SIG-M5 treated with dmso at 0.1 percent for 504 hours (cell line): ENCODE measurements around the gene MRAS.
"Not testable (repeated sequence)": the region's sequence is repeated elsewhere in the genome, so short reads cannot be mapped to it uniquely, and the experiment has no call there.

Experiments used
- DNase-seq: peaks from one replicate; lab custom pipeline; 2025; ENCODE audit not compliant: unreplicated experiment; lab: John Stamatoyannopoulos, UW

MRAS gene

DNA sequence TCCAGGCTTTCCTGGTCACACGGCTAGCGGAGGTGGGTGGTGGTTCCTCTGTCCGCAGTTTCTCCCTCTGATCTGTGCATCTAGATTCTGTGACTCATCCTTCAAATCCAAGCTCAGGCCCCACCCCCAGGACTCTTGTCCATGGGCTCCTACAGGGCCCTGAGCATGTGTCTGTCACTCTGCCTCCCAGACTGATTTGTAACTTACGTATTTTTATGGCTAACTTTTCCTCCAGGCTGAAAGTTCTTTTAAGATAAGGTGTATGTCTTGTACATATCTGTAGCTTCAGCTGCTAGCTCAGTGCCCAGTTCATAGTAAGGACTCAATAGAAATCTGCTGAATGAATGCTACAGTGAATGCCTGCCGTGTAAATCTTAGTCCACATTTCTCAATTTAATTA lies 94.1 kb downstream of the MRAS start:
- DNase-seq = no peak

GRCh38 chr3:138443091-138443490 lies 94.7 kb downstream of the MRAS start:
- DNase-seq = no peak

DNA sequence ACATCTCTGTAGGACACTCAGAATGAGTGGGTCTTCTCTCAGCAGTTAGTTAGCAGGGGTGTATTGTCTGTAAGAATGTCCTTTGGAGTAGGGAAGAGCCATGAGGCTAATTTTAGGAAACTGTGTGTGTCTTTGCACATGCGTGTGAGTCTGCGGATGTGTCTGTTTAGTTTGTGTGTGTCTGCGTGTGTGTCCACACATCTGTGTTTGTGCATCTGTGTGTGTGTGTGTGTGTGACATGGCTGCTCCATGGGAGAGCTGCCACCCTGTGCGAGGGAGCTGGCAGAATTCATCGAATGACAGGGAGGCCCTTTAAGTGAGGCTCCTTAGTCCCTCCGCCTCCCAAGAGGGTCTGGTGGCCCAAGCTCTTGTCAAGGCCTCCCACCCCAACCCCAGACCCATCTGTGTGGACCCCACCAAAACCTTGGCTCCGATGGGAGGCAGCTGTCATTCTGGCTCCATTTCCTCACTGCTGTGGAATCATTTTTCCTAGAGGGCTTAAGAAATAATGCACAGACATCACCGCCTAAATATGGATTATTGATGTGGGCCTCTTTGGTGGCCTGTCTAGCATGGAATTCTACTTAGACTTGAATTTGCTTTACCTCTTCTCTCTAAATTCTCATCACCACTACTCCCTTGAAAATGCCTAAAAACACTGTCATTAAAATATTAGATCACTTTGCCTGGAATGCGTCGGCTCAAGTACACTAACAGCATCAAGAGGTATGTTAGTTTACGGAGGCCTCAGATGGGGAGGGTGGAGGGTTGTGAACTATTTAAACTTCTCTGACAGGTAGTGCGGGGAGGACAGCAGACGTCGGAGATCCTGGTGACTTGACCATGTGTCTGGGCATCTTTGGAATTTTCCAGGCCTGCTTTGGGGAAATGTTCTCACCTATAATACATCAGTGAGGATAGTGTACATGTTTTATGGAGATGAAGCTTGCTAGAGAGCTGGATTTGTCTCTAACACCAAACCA lies 95.4 kb downstream of the MRAS start:
- no peak for DNase-seq

DNA sequence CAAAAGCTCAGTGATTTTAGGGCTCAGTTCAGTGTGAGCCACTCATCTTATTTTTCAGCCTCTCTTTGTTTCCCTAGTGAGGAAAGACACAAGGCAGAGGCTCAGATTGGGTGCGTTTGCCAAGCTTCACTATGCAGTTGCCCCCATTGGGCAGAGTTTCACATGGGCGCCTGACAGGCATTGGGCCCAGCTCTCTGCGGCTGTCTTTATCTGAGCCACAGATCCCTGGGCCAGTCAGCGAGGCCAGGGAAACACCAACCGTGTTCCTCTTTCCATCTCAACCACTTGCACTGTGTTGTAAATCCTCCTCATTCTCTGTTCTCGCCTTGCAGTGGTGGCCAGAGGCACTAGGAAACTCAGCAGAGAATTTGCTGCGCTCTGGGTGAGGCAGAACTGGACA lies 96.9 kb downstream of the MRAS start:
- DNase-seq = peak; percentile 11

DNA sequence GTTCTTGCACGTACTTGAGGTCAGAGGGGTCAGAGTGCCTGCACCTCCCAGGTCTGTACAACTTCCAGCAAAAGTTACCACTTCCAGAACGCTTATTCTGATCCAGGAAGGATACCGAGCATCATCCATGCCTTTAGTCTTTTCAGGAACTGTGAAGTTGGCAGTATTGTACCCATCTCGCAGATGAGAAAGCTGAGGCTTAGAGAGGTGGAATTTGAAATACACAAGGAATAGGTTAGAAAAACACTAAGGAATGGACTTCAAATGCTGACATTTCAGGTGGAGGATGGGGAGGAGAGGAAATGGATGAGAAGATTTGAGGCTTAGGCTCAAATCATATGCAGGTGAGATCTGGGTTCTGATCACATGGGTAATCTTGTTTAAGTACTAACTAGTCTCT lies 97.3 kb downstream of the MRAS start:
- no peak for DNase-seq

DNA sequence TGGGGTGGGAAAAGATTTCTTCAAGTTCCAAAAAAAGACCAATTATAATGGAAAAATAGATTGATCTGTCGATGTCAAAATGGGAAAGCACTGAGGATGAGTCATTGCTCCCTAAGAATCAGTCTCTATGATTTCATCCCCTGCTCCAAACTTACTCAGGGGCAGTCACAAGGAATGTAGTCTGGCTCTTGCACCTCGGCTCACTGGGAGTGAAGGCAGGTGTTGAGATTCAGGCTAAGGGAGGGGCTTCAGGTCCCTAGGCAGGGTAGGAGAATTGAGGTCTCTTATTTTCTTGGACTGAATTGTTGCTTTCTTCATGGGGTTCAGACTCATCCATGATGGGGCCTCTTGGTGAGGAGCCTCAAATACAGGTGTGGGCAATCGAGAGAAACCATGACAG lies 100.3 kb downstream of the MRAS start:
- no peak for DNase-seq

GRCh38 chr3:138449490-138449889 lies 101.1 kb downstream of the MRAS start:
- DNase-seq = no peak

DNA sequence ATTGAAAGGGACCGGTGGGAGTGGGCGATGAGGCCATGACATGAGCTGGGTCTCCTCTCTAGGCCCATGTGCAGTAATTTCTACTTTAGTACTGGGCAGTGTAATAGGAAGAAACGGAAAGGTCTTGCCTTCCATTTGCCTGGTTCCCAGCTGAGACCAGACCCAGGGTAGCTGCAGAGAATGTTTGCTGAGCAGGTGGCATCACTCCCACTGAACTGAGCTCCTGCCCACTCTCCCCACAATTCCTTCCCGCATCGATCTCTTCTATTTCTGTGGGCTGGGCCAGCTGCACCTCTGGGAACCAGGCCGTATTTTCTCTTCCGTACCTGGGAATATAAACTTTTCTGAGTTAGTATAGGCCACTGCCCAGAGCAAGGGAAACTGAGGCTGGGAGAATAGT lies 101.8 kb downstream of the MRAS start:
- no peak for DNase-seq

- no peak for DNase-seq
Measured at GRCh38 chr3:138450704-138451424, 102.5 kb downstream of the MRAS start.

- no peak for DNase-seq
Measured at GRCh38 chr3:138451595-138452162, 103.3 kb downstream of the MRAS start.

GRCh38 chr3:138452436-138452835 lies 104.1 kb downstream of the MRAS start:
- no peak for DNase-seq

DNA sequence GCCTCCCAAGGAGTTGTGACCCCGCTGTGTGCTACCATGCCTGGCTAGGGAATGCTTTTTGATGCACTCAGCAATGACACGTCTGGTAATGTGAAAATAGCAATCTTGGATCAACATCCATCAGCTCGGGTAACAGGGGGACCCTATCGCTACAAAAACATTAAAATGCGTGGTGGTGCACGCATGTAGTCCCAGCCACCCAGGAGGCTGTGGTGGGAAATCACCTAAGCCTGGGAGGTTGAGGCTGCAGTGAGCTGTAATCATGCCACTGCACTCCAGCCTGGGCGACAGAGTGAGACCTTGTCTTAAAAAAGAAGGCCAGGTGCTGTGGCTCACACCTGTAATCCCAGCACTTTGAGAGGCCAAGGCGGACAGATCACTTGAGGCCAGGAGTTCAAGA lies 105.6 kb downstream of the MRAS start:
- not testable (repeated sequence) for DNase-seq
